H1 (cell line): Measurements from ENCODE around the gene SMAD7.

Source experiments
- CHD1 ChIP-seq: IDR thresholded peaks from 2 replicates; pipeline ENCODE4 v1.6.1; 2012; ENCODE audit warnings: low read depth, low read length, improper control_type of control experiment
- CTCF ChIP-seq, 3 experiments: IDR thresholded peaks; 1 replicate in 2 of 3; 2 replicates in 1 of 3; pipeline versions ENCODE4 v1.5.1 to v1.6.1; 2011; ENCODE audit warnings: low read length in 3 of 3, mild to moderate bottlenecking in 3 of 3, inconsistent platforms in 2 of 3, low read depth in 1 of 3, moderate library complexity in 1 of 3; ENCODE audit not compliant: insufficient read depth in 1 of 3; ENCODE audit errors: control extremely low read depth in 1 of 3
- GABPA ChIP-seq: IDR thresholded peaks from 2 replicates; pipeline ENCODE4 v1.6.1; 2011; ENCODE audit warnings: mild to moderate bottlenecking, low read length, moderate library complexity, borderline replicate concordance; ENCODE audit not compliant: insufficient read depth
- SP1 ChIP-seq: IDR thresholded peaks from 2 replicates; pipeline ENCODE4 v1.6.1; 2011; ENCODE audit warnings: low read depth, low read length
- TEAD4 ChIP-seq: IDR thresholded peaks from 2 replicates; pipeline ENCODE4 v1.6.1; 2012; ENCODE audit warnings: low read depth, low read length, inconsistent platforms, mixed read lengths

DNA sequence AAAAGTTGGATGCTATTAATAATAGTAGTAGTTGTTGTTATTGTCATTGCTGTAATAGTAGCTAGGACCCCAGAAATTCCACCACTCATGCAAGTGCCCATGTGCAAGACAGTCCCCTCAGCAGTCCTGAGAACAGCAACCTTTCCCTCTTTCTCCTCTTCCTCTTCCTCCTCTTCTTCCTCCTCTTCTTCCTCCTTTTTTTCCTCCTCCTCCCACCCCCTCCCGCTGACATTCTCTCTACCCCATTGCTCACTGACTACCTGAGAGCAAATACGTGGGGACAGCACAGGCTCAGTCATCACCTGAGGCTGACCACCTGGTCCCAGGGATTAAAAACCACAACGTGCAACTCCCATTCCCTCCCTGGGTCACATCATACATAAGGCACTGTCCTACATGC is 41.8 kb downstream of the SMAD7 start:
- TF ChIP-seq CTCF (IDR thresholded peaks at IDR 0.05; ENCODE audit: control extremely low read depth in 1 of 3, insufficient read depth in 1 of 3, low read depth in 1 of 3, low read length in 3 of 3) (no peak), CHD1 (no peak), TEAD4 (no peak), GABPA (no peak), SP1 (no peak)
